GM19043 (cell line): ENCODE results near the gene KRTAP12-3.
"Not testable (repeated sequence)": the region's sequence is repeated elsewhere in the genome, so short reads cannot be mapped to it uniquely, and the experiment has no call there.

ENCODE experiments used
- ATAC-seq: cut with Tn5 transposase; IDR thresholded peaks from one replicate; pipeline ENCODE4 v1.9.1; 2021; ENCODE audit warnings: low read depth; ENCODE audit not compliant: unreplicated experiment

Gene KRTAP12-3

DNA sequence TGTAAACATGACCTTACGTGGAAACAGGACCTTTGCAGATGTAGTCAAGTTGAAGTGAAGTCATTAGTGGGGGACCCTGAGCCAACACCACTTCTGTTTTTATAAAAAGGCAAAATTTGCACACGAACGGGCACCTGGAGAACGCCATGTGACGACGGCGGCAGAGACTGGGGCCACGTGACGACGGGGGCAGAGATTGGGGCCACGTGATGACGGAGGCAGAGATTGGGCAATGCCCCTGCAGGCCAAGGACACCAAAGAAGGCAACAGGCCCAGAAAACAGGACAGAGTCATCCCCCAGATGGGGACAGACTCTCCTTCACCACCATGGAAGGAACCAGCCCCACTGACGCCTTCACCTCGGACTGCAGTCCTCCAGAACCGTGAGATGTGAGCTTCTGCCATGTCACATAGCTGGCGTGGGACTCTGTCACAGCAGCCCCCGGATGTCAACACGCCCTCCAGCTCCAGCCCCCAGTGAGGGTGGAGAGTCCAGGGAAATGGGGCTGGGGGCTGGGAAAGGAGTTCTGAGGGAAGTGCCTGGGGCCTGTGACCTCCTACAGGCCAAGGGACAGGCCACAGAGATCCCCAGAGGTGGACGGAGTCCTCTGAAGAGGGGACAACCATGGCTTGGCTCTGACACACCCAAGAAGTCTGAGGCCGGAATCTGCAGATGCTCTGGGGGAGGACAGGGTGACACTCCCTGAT lies 7.3 kb upstream of the KRTAP12-3 start:
- ATAC-seq = no peak

DNA sequence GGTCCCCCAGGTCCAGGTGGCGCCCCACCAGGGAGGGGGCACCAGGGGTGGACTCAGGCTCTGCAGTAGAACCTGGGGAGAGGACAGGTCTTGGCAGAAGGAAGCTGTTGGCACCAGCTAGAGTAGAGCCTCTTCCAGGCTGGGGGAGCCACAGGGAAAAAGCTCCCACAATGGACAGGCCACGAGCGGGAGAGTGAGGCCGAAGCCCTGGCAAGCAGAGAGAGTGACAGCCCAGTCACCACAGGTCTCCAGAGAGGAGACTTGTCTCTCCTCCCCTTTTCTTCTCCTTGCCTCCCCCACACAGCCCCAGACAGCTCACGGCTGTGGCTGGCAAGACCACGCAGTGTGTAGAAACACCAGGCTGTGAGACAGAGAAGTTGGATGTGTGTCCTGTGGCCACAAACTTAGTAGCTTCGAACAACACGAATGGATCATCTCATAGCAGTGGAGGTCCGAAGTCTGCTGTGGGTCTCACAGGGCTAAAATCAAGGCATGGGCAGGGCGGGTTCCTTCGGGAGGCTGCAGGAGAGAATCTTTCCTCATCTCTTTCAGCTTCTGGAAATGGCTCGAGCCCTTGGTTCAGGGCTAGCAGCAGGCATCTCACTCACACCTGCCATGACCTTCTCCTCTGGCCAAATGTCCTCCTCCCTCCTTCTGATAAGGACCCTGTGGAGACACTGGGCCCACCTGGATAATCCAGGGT lies 6.6 kb upstream of the KRTAP12-3 start:
- no peak for ATAC-seq

DNA sequence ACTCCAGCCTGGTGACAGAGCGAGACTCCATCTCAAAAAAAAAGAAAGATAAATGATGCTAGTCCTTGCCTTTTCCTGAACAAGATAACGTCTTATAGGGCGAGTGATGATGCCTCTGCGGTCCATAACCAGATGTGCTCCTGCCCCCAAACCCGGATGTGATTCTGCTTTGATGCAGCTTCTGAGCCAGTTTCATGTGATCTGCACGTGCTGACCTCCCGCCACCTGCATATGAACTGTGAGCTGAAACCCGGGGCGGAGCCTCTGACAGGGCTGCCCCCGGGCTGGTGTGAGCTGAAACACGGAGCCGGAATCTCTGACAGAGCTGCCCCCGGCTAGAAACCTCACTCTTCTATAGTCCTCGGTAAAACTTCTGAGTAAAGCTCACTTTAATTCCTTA lies 4.6 kb upstream of the KRTAP12-3 start:
- ATAC-seq = no peak

DNA sequence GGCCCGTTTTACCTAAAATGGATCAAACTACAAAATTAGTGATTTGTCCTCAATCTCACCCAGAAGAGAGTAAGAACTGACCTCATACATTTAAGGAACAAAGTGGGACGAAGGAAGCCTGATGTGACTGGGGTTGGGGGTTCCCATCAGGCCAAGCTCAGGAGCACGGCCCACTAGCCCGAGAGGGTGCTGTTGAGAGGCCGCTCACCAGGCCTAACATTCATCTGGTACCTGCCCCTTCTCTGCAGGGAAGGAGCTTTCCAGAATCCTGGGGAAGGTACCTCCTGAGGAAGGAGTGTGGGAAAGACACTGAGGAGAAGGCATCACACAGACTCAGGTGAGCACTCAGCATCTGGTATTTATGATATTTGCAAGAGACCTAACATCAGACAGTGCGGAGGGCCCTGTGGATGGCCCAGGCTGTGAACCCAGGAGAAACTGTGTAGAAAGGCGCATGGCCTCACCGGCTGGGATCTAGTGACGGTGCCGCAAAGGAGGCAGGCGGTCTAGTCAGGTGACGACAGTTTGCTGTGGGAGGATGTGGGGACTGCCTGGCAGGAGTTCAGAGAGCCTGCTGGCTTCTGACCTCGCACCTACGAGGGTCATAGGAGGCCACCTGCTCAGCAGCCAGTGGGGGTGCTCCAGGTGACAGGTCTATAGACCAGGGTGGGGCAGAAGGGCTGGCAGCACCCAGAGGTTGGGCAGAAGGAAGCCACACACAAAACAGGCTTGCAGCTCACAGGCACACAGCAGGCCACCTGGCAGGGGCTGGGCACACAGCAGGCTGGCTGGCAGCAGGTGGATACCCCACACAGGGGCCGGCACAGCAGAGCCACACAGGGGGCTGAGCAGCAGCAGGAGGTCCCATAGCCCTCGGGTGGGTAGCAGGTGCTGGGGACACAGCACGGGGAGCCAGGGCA lies 3.8 kb upstream of the KRTAP12-3 start:
- ATAC-seq = no peak

DNA sequence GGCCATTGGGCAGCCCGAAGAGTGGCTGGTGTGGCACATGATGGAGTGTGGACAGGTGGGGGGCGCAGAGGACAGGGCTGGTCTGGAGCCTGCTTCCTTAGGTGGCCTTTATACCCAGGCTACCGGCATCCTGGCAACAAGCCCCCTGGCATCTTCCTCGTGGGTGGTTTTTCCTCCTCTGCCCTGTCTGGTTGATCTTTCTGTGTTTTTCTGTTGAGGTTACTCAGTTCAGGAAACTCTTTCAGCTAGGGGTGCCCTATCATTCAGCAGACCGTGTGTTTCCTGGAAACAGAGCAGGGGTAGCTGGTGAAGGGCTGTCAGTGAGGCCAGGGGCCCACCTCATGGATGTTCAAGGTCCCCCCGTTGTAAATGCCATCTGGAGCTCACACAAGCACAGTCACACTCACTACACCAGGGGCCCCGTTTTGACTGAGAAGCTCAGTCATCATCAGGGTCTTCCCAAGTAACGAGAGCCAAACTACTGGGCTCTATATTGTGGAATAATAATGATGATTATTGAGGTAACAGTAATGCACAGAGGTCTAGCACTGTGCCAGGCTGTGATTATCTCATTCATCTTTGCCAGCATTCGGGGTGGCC lies 3.1 kb upstream of the KRTAP12-3 start, which contains the start of gene KRTAP12-4:
KRTAP12-4 (minus strand) TSS at position 84 of the 600 bp plus-strand sequence; CDS start at position 39, 45 bp downstream.
- no peak for ATAC-seq

DNA sequence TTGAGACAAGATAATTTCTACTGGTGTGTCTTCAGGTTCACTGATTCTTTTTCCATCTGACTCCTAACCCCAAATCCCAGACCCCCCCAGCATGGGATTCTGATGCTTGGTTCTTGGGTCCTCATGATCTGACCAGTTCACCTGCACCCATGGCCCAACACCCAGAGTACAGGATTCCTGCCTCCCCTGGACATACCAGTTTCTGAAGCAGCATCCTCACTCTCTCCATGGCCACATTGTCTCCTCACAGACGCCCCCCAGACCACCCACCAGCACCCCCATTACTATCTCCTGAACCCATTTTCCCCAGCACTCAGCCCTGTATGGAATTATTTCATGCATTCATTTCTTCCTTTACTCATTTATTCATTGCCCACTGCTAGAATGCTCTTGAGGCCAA lies 864 bp upstream of the KRTAP12-3 start:
- ATAC-seq = no peak

DNA sequence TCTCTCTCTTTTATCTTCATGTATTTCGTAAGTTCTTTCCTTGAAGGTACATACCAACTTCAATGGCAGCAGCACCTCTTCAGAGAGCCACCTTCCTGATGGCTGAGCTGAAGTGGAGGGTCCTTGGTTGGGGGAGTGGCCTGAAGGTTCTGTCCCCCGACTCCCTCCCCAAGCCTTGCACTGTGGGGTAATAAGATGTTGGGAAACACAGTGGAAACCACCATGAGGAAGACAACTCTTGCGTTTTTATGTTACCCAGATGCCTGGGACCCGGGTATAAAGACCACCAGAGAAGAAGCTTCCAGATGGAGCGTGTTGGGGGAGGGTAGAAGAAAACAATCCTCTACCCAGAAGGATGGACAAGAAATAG lies 794 bp downstream of the KRTAP12-3 start:
- ATAC-seq = no peak

DNA sequence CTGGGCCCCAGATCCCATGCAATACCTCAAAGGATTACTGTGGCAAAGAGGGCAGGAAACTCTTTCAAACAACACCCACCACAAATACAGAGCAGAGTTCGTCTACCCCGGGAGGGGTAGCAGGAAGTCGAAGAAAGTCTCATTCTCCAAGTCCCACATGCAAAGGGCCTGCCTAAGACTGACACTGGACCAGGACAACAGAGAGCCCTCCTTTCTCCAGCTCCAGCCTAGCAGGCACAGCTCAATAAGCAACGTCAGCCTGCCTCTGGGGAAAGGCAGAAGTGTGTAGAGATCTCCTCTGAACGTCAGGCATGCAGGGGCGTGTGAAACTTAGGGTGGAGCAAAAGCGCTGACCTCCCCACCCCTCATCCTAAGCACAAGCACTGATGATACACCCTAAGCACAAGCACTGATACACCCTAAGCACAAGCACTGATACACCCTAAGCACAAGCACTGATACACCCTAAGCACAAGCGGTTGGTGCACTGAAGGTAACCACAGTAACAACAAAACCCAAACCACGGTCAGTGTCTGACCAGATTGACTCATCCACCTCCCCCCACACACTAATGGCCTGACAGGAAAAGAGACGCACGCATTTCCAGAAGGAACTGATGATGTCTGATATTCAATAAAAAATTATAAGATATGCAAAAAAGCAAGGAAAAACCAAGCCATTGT lies 1.3 kb downstream of the KRTAP12-3 start:
- ATAC-seq = no peak

DNA sequence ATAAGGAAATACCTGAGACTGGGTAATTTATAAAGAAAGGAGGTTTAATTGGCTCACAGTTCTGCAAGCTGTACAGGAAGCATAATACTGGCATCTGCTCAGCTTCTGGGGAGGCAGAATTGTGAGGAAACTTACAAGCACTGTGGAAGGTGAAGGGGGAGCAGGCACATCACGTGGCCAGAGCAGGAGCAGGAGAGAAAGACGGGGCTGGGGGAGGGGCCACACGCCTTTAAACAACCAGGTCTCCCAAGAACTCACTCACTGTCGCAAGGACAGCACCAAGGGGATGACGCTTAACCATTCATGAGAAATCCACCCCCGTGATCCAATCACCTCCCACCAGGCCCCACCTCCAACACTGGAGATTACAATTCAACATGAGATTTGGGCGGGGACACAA lies 3.8 kb downstream of the KRTAP12-3 start:
- not testable (repeated sequence) for ATAC-seq

DNA sequence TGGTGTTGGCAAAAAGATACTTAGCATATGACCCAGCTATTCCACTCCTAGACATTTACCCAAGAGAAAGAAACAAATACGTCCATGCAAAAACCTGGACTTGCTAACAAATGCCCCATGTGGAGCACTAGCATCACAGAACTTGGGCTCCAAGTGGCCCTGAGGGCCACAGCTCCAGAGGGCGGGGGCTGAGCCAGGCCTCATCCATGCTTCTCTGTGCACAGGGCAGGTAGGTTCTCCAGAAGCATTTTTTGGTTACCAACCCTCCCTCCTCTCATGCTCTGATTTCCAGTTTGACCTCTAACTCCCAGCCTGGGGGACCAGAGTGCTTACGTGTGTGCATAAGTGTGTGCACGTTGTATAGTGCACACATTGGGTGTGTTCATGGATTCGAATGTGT lies 7.0 kb downstream of the KRTAP12-3 start:
- no peak for ATAC-seq

DNA sequence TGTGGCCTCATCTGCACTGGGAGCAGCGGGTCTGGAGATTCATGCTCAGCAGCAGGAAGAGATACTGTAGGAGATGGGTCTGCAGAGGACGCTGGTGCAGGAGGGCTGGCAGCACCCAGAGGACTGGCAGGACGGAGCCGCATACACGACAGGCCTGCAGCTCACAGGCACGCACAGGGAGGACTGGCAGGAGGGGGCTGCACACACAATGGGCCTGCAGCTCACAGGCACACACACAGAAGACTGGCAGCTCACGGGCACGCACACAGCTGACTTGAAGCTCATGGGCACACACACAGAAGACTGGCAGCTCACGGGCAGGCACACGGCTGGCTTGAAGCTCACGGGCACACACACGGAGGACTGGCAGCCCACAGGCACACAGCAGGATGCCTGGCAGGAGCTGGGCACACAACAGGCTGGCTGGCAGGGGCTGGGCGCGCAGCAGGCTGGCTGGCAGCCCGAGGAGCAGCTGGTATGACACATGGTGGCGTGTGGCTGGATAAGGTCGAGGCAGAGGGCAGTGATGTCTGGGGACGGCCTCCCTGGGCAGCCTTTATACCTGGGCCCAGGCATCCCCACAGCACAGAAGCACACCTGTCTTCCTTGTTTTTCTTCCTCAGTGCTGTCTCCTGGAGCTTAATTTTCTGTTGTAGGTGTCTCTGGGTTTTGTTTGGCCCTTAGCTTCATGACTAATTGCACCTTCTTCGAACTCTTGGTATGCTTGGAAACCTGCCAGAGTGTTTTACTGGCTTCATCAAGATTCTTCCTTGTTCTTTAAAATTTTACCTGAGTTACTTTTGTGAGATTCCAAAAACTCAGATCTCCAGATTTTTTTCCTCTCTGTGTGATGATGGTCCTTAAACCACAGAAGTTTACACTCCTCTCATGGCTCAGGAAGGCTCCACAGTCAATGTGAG lies 8.9 kb downstream of the KRTAP12-3 start, which contains the start of gene KRTAP12-2:
KRTAP12-2 (minus strand) TSS at position 527 of the 920 bp plus-strand sequence; CDS start at position 486, 41 bp downstream.
- ATAC-seq = no peak

DNA sequence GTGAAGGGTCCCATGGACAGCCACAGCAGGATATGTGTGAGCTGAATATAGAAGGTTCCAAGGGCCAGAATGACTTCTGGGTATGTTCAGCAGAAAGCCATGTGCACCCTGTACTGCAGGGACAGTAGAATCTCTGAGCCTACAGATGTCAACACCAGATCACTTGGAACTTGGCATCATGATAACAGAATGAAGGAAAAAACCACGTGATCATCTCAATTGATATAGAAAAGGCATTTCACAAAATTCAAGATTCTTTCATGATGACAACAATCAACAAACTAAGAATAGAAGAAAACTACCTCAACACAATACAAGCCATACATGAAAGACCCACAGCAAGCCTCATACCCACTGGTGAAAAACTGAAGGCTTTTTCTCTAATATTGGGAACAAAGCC lies 9.9 kb downstream of the KRTAP12-3 start:
- ATAC-seq = no peak

DNA sequence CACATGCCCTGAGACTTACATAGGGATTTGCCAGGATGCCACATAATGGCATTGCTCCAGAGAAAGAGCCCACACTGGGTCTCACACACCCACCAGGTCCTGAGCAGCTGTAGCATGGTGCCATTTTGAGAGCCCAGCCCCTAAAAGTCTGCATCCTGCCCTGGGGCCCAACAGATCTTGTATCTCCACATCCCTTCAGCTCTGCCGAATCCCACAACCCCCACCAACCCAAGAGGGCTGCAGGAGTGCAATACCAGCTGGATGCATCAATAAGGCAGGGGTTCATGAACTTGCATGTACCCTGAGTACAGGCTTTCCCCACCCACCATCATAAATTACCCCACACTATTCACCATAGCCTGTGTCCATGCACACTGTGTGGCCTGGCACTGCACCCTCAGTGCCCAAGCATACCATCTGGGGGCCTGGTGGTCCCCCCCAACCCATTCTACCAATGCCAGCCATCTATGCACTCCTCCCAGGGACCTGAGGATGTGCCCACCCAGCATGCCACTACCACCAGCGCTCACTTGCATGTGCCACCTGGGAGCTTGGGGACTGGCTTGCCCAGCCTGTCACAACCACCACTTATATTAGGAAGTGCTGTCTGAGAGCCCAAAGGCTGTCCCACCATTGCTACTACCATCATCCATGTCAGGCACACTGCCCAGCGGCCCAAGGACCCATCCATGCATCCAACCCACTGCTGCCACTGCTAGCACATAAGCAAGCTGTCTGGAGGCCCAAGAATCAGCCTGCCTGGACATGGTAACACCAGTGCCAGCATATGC lies 13.1 kb downstream of the KRTAP12-3 start:
- ATAC-seq = no peak

DNA sequence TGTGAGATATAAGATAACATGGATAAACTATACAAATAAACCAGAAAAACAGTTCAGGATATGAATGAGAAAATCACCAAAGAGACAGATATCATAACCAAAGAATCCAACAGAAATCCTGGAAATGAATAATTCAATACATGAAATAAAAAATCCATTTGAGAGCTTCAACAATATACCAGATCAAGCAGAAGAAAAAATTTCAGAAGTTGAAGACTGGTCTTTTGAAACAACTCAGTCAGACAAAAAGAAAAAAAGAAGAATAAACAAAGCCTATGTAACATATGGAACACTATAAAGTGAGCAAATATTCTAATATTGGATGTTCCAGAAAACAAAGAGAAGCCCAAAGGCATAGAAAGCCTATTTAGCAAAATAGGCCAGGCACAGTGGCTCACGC lies 14.2 kb downstream of the KRTAP12-3 start:
- ATAC-seq = no peak

DNA sequence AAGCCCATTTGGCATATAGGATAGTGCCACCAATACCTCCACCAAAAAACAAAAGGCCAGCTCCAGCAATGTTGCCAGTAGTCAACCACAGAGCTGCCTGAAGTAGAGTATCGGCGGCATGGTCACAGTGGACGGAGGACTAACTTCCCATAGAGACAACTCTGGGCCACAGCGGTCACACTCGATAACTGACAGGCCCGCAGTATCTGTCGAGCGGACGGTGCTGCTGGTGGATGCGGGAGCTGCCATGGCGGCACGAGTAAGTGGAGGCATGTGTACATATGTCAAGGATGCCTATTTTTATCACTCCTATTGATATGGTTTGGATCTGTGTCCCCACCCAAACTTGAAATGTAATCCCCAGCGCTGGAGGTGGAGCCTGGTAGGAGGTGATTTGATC lies 20.1 kb downstream of the KRTAP12-3 start:
- ATAC-seq = no peak

DNA sequence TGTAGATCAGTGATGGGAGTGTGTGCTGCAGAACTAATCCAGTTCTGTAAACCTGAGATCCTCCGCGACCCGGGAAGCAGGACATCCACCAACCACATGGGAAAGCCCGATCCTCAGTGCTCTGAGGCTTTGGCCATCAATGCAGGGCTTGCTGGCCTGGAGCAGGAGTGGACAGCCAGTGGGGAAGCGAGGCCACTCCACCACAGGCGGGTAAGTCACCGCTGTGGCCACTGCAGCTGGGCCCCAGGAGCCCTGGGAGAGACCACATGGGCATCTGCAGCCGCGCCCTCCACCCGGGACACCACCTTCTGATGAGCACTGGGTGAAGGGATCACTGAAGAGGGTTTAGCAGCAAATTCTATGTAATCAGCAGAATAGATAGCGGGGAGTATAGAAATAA lies 23.4 kb downstream of the KRTAP12-3 start:
- ATAC-seq = no peak

DNA sequence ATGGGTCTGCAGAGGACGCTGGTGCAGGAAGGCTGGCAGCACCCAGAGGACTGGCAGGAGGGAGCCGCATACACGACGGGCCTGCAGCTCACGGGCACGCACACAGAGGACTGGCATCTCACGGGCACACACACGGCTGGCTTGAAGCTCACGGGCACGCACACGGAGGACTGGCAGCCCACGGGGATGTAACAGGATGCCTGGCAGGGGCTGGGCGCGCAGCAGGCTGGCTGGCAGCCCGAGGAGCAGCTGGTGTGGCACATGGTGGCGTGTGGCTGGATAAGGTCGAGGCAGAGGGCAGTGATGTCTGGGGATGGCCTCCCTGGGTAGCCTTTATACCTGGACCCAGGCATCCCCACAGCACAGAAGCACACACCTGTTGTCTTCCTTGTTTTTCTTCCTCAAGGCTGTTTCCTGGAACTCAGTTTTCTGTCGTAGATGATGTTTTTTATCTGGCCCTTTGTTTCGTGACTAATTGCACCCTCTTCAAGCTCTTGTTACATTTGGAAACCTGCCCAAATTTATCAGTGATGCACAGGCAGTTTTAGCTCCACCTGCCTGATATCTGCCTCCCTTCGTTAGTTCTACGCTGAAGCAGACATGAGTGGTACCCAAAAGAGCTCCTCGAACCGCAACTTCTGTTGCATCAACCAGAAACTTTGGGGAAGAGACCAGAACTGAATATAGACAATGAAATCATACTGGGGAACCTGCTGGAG lies 24.3 kb downstream of the KRTAP12-3 start, which contains the start of gene KRTAP12-1:
KRTAP12-1 (minus strand) TSS at position 303 of the 719 bp plus-strand sequence; CDS start at position 263, 40 bp downstream.
- ATAC-seq = no peak
